A549 treated with RU486 at 1 μM for 4 hours (cell line): Measurements from ENCODE around the gene KCNJ18. TPM values are rescaled to one million over a fixed set of nuclear protein-coding genes. Genes with fewer than 3 reads are reported as not detected.

Experiments used
- total RNA-seq: library from RNA; stranded (reverse); fragments of 200-300 nt; extraction: Qiagen RNA extraction; gene quantifications from 5 replicates; pipeline ENCODE4 v1.2.3, GENCODE V29; 2022; ENCODE audit warnings: low read depth

Gene KCNJ18
- 0.05 TPM in 1 of 5 replicates, not detected in the others for total RNA-seq

DNA sequence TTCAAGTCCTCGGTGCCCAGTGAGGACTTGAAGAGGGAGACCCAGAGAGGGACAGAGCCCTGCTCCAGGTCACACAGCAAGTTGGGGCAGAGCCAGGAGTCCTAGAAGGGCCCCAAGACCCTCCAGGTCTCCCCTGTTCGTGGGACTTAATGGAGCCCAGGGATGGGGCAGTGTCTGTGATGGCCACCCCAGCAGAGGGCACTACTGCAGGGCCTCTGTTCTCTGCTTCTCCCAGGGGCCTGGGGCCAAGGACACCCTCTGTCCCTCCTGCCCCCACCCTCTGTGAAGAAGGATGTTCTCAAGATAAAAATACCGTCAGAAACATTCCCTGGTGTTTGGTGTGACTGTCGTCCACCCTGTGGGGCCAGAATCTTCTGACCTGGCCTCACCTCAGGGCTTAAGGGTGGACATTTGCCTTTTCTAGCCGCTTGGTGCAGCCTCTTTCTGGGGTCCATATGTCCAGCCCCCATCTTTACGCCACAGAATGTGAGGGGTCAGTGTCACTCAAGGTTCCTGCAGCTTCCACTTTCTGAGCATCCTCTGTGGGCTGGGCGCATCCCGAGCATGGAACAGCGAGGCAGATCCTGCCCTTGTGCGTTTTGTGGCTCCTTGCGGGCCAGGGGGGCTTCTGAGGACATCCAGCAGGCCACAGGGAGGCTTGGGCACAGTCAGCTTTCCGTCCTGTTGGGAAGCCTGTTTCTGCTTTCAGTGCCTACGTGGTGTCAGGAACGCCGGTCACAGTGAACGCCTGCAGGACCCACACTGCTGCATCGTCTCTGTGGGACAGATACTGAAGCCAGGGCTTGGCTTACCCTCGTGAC is at the start of gene KCNJ18:
KCNJ18 (plus strand) TSS at position 641 of the 821 bp plus-strand sequence. CDS start 10,264 bp downstream, outside the sequence.

